Naive B cell (primary cell): Measurements from ENCODE around the gene AGBL4. TPM values are rescaled to one million over a fixed set of nuclear protein-coding genes. Genes with fewer than 3 reads are reported as not detected.

Experiments
- ATAC-seq, 2 donors: fragments of 150-1000 bp; cut with Tn5 transposase; 2 replicates each; pipeline ENCODE4 v1.10.0; 2021; ENCODE audit warnings: low read depth in 2 of 2, mild to moderate bottlenecking in 2 of 2, moderate library complexity in 2 of 2
- DNase-seq: peaks from one replicate; pipeline ENCODE4 v3.0.0; 2022
- H3K27ac Mint-ChIP-seq, 6 donors: one replicate each; pipeline ENCODE4 v1.8.0; 2020 to 2022; ENCODE audit warnings: mild to moderate bottlenecking in 6 of 6, mixed read lengths in 6 of 6, moderate library complexity in 5 of 6, inconsistent platforms in 2 of 6
- H3K27me3 Mint-ChIP-seq, 3 donors: one replicate each; pipeline ENCODE4 v1.8.0; 2021 to 2022; ENCODE audit warnings: mixed read lengths in 3 of 3, mild to moderate bottlenecking in 1 of 3
- H3K36me3 Mint-ChIP-seq, 2 donors: one replicate each; pipeline ENCODE4 v1.8.0; 2020 to 2022; ENCODE audit warnings: mixed read lengths in 2 of 2, inconsistent platforms in 1 of 2, mild to moderate bottlenecking in 1 of 2
- H3K4me1 Mint-ChIP-seq, 3 donors: one replicate each; pipeline ENCODE4 v1.8.0; 2020 to 2022; ENCODE audit warnings: mixed read lengths in 3 of 3, inconsistent platforms in 1 of 3, mild to moderate bottlenecking in 1 of 3, moderate library complexity in 1 of 3
- H3K4me3 Mint-ChIP-seq, 8 donors: one replicate each; pipeline ENCODE4 v1.8.0; 2020 to 2022; ENCODE audit warnings: mild to moderate bottlenecking in 8 of 8, mixed read lengths in 8 of 8, moderate library complexity in 8 of 8, inconsistent platforms in 2 of 8
- H3K9me3 Mint-ChIP-seq, 7 donors: one replicate each; pipeline ENCODE4 v1.8.0; 2020 to 2022; ENCODE audit warnings: mixed read lengths in 7 of 7, mild to moderate bottlenecking in 5 of 7, inconsistent platforms in 2 of 7, moderate library complexity in 1 of 7
- polyA plus RNA-seq, 6 donors: library from polyadenylated mRNA; unstranded; fragments of 300-500 nt; fragmentation: Illumina TruSeq; gene quantifications; one replicate each; pipeline ENCODE4 v1.2.3, GENCODE V29; 2021; ENCODE audit warnings: low read depth in 6 of 6

The AGBL4 gene
- polyA plus RNA-seq, 6 donors from 2014 or later: 0.18 to 0.32 (median 0.20) TPM; not detected in 3

DNA sequence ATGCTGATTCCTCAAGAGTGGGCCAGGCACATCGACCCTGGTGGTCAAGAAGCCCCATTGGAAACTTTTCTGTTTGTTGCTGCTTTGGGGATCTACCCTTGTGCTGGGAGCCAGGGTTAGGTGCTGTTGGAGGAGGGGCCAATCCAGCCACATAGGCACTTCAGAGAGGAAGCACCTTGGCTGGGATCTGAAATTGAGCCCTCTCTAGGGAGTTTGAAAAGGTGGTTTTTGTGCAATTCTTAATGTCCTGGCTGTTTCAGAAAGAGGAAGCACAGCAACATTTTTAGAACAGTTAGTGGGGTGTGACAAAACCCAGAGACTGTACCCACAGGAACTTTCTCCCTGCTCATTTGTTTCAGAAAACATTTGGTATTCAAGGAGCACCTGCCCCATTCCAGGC lies 1229.9 kb downstream of the AGBL4 start:
- H3K36me3 Mint-ChIP-seq: no peaks in the 10 kb centered on the region
- H3K4me1 Mint-ChIP-seq: peaks cover 73 to 94% (median 93%) of the 10 kb centered on the region in 3 donors
- DNase-seq (peak; percentile 91), ATAC-seq (peak; percentile 95 to 97)
- H3K9me3 Mint-ChIP-seq: peaks cover 0 to 7% (median 0%) of the 10 kb centered on the region in 7 donors
- H3K27me3 Mint-ChIP-seq: no peaks in the 10 kb centered on the region
- H3K27ac Mint-ChIP-seq: peak overlapping the region; percentile 84 to 99 (median 98)
- H3K4me3 Mint-ChIP-seq: peak overlapping the region; percentile 66 to 92 (median 80)

- no peak for DNase-seq
- peaks cover 67 to 92% (median 89%) of the 10 kb centered on the region in 3 donors for H3K4me1 Mint-ChIP-seq
- peak overlapping the region in 7 of 8 donors; percentile 66 to 92 (median 77) for H3K4me3 Mint-ChIP-seq
- no peak for ATAC-seq
- no peaks in the 10 kb centered on the region for H3K27me3 Mint-ChIP-seq
- no peaks in the 10 kb centered on the region for H3K36me3 Mint-ChIP-seq
- H3K27ac Mint-ChIP-seq: peak overlapping the region; percentile 84 to 99 (median 98)
- peaks cover 0 to 7% (median 0%) of the 10 kb centered on the region in 7 donors for H3K9me3 Mint-ChIP-seq
Measured at GRCh38 chr1:48792961-48793360, 1230.8 kb downstream of the AGBL4 start.

- DNase-seq (no peak), ATAC-seq (no peak)
- H3K4me1 Mint-ChIP-seq: peaks cover 59 to 69% (median 68%) of the 10 kb centered on the region in 3 donors
- H3K27ac Mint-ChIP-seq: peak overlapping the region; percentile 84 to 98 (median 94)
- peak overlapping the region in 7 of 8 donors; percentile 18 to 74 (median 66) for H3K4me3 Mint-ChIP-seq
- H3K9me3 Mint-ChIP-seq: peaks cover 0 to 7% (median 0%) of the 10 kb centered on the region in 7 donors
- no peaks in the 10 kb centered on the region for H3K36me3 Mint-ChIP-seq
- no peaks in the 10 kb centered on the region for H3K27me3 Mint-ChIP-seq
Measured at GRCh38 chr1:48790397-48790796, 1233.4 kb downstream of the AGBL4 start.

GRCh38 chr1:48789903-48790302 lies 1233.9 kb downstream of the AGBL4 start:
- H3K36me3 Mint-ChIP-seq: no peaks in the 10 kb centered on the region
- H3K4me3 Mint-ChIP-seq: peak overlapping the region; percentile 18 to 74 (median 52)
- DNase-seq (no peak), ATAC-seq (no peak)
- H3K27me3 Mint-ChIP-seq: no peaks in the 10 kb centered on the region
- H3K27ac Mint-ChIP-seq: peak overlapping the region; percentile 84 to 98 (median 94)
- peaks cover 57 to 68% (median 63%) of the 10 kb centered on the region in 3 donors for H3K4me1 Mint-ChIP-seq
- H3K9me3 Mint-ChIP-seq: peaks cover 0 to 5% (median 0%) of the 10 kb centered on the region in 7 donors

- Mint-ChIP-seq H3K9me3 (no peaks in the 10 kb centered on the region), H3K27ac (peak overlapping the region in 1 of 6 donors; percentile 71), H3K4me3 (no peak overlapping the region), H3K27me3 (no peaks in the 10 kb centered on the region), H3K4me1 (peaks cover 23 to 29% (median 24%) of the 10 kb centered on the region in 3 donors), H3K36me3 (no peaks in the 10 kb centered on the region)
- DNase-seq: no peak
- no peak for ATAC-seq
Measured at GRCh38 chr1:48785869-48786268, 1237.9 kb downstream of the AGBL4 start.

DNA sequence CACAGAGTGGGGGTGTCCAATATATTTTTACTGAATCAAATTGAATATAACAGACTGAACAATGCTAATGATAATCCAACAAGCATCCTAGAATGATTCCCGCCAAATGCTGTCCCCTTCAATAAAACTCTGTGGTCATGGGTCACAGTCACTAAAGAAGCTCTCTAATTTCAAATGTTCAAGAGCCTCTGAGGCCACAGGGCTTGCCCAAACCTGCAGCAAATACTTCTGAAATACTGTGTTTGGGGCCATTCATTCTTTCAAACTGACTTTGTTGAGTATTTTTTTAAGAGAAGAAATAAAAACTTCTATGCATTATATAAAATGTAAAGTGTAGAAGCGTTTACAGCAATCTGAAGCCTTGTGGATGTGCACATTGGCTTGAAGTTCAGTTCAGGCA lies 1239.5 kb downstream of the AGBL4 start:
- Mint-ChIP-seq H3K4me1 (peaks cover 11 to 13% (median 12%) of the 10 kb centered on the region in 3 donors), H3K27ac (no peak overlapping the region), H3K36me3 (no peaks in the 10 kb centered on the region), H3K27me3 (no peaks in the 10 kb centered on the region), H3K4me3 (no peak overlapping the region), H3K9me3 (no peaks in the 10 kb centered on the region)
- DNase-seq (no peak), ATAC-seq (no peak)

DNA sequence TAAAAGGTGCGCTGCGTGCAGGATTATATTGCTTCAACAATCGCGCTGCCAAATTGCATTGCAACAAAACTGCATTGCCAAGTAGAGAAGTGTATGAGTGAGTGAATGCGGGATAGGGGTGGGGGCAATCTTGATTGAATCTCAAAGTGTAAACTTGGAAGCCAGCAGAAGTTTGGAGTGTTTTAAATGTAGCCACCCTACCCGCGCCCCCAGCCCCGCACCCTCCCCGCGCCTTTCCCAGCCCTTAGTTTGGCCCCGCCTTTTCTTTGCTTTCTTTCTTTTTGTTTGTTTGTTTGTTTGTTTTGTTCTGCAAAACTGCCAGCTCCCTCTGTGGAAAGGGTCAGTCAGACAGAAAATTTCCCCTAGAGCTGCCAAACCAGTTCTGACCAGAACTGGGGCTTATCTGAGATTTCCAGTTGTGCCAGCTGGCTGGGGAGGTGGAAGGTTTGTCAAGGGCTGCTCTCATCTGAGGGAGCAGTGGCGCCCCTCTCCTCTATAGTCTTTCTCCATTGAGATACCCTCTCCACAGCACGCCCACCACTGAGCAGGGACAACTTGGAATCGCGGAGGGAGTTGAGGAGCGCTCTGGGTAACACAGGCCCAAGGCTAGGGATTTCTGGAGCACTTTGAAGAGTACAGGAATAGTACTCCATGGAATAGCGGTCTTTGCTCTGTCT lies 1246.4 kb downstream of the AGBL4 start:
- H3K4me3 Mint-ChIP-seq: peak overlapping the region; percentile 93 to 99 (median 96)
- ATAC-seq (peak in 1 of 2 donors; percentile 3), DNase-seq (no peak)
- H3K27ac Mint-ChIP-seq: peak overlapping the region; percentile 86 to 97 (median 94)
- no peaks in the 10 kb centered on the region for H3K9me3 Mint-ChIP-seq
- peaks cover 54 to 63% (median 55%) of the 10 kb centered on the region in 3 donors for H3K4me1 Mint-ChIP-seq
- peaks cover 5 to 17% of the 10 kb centered on the region in 2 donors for H3K36me3 Mint-ChIP-seq
- no peaks in the 10 kb centered on the region for H3K27me3 Mint-ChIP-seq

- Mint-ChIP-seq H3K4me1 (peaks cover 60 to 71% (median 63%) of the 10 kb centered on the region in 3 donors), H3K36me3 (peaks cover 12 to 24% of the 10 kb centered on the region in 2 donors)
Measured at GRCh38 chr1:48776393-48777218, 1247.1 kb downstream of the AGBL4 start, which contains the start of gene BEND5. BEND5 (minus strand) TSS chr1:48776891; CDS start chr1:48776831, 60 bp downstream.

GRCh38 chr1:48775831-48776392 lies 1247.8 kb downstream of the AGBL4 start:
- peaks cover 12 to 25% of the 10 kb centered on the region in 2 donors for H3K36me3 Mint-ChIP-seq
- H3K4me3 Mint-ChIP-seq: peak overlapping the region; percentile 96 to 99 (median 96)
- H3K4me1 Mint-ChIP-seq: peaks cover 61 to 78% (median 66%) of the 10 kb centered on the region in 3 donors
- H3K27me3 Mint-ChIP-seq: no peaks in the 10 kb centered on the region
- ATAC-seq (no peak), DNase-seq (no peak)
- no peaks in the 10 kb centered on the region for H3K9me3 Mint-ChIP-seq
- peak overlapping the region; percentile 91 to 99 (median 96) for H3K27ac Mint-ChIP-seq

More at GRCh38 chr1:48776393-48777218, 1247.1 kb downstream of the AGBL4 start, which contains the start of gene BEND5:
- ATAC-seq (peak; percentile 80 to 82), DNase-seq (peak; percentile 75)
- H3K27ac Mint-ChIP-seq: peak within 1 kb of the TSS; percentile 94 to 99 (median 96)
- H3K27me3 Mint-ChIP-seq: no peaks in the 10 kb centered on the region
- H3K9me3 Mint-ChIP-seq: no peaks in the 10 kb centered on the region
- peak within 1 kb of the TSS; percentile 96 to 99 (median 96) for H3K4me3 Mint-ChIP-seq

GRCh38 chr1:48773133-48773532 lies 1250.6 kb downstream of the AGBL4 start:
- peaks cover 12 to 38% of the 10 kb centered on the region in 2 donors for H3K36me3 Mint-ChIP-seq
- H3K4me3 Mint-ChIP-seq: peak overlapping the region; percentile 25 to 99 (median 66)
- DNase-seq (no peak), ATAC-seq (no peak)
- H3K27ac Mint-ChIP-seq: peak overlapping the region; percentile 63 to 96 (median 86)
- H3K4me1 Mint-ChIP-seq: peaks cover 80 to 93% (median 82%) of the 10 kb centered on the region in 3 donors
- no peaks in the 10 kb centered on the region for H3K27me3 Mint-ChIP-seq
- no peaks in the 10 kb centered on the region for H3K9me3 Mint-ChIP-seq

- no peak for ATAC-seq
- no peaks in the 10 kb centered on the region for H3K27me3 Mint-ChIP-seq
Measured at GRCh38 chr1:48772211-48772610, 1251.5 kb downstream of the AGBL4 start.

DNA sequence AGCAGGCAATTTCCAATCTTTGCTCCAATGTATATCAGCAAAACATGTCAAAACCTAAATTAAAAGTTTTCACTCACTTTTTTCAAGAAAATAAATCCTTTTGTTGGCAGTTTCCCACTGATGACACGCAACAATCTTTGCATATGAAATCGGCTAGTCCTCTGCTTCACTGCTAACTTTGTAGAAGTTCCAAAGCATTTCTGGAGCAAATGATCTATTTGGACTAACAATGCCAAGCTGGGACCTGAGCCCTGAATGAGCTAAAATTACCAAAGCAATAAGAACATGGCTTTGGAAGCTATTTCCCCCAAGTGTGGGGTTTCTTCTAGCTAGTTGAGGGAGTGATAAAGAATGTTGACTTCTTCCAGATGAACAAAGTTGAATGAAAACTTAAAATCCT lies 1252.2 kb downstream of the AGBL4 start:
- H3K27me3 Mint-ChIP-seq: no peaks in the 10 kb centered on the region
- DNase-seq: no peak
- H3K27ac Mint-ChIP-seq: peak overlapping the region in 4 of 6 donors; percentile 60 to 96 (median 88)
- H3K9me3 Mint-ChIP-seq: no peaks in the 10 kb centered on the region
- no peak for ATAC-seq
- H3K4me1 Mint-ChIP-seq: peaks cover 83 to 96% (median 87%) of the 10 kb centered on the region in 3 donors
- peak overlapping the region in 4 of 8 donors; percentile 49 to 96 (median 72) for H3K4me3 Mint-ChIP-seq
- H3K36me3 Mint-ChIP-seq: peaks cover 17 to 46% of the 10 kb centered on the region in 2 donors

More at GRCh38 chr1:48772211-48772610, 1251.5 kb downstream of the AGBL4 start:
- Mint-ChIP-seq H3K27ac (peak overlapping the region; percentile 60 to 96 (median 87)), H3K4me3 (peak overlapping the region in 6 of 8 donors; percentile 6 to 96 (median 52)), H3K9me3 (no peaks in the 10 kb centered on the region), H3K36me3 (peaks cover 12 to 39% of the 10 kb centered on the region in 2 donors), H3K4me1 (peaks cover 80 to 93% (median 82%) of the 10 kb centered on the region in 3 donors)
- no peak for DNase-seq
